Calu3 (cell line): ENCODE data around the gene PRR15L. TPM values are rescaled to one million over a fixed set of nuclear protein-coding genes. Genes with fewer than 3 reads are reported as not detected.

Source experiments
- BruUV-seq: library from RNA; stranded (reverse); fragments of 400-500 nt; replicated peaks from 2 replicates; lab custom pipeline; 2021; lab: Mats Ljungman, UMichigan
- CTCF ChIA-PET: fragments of 300-600 bp; sonication (Branson Sonifier 250); formaldehyde crosslinking; loops from one replicate; lab custom pipeline; 2022; ENCODE audit warnings: antibody characterized with exemption; lab: Charles Lee
- DNase-seq: peaks from one replicate; pipeline ENCODE4 v3.0.0; 2022
- H3K27ac Mint-ChIP-seq: one replicate; pipeline ENCODE4 v1.8.0; 2022; ENCODE audit warnings: mixed read lengths; ENCODE audit not compliant: unreplicated experiment
- H3K27me3 Mint-ChIP-seq: one replicate; pipeline ENCODE4 v1.8.0; 2022; ENCODE audit warnings: mixed read lengths; ENCODE audit not compliant: unreplicated experiment
- H3K36me3 Mint-ChIP-seq: one replicate; pipeline ENCODE4 v1.8.0; 2022; ENCODE audit warnings: mild to moderate bottlenecking, moderate library complexity, mixed read lengths; ENCODE audit not compliant: insufficient read depth, unreplicated experiment
- H3K4me1 Mint-ChIP-seq: one replicate; pipeline ENCODE4 v1.8.0; 2022; ENCODE audit warnings: mild to moderate bottlenecking, low read depth, mixed read lengths; ENCODE audit not compliant: unreplicated experiment
- H3K4me3 Mint-ChIP-seq: one replicate; pipeline ENCODE4 v1.8.0; 2022; ENCODE audit warnings: mild to moderate bottlenecking, low read depth, moderate library complexity, mixed read lengths; ENCODE audit not compliant: unreplicated experiment
- H3K9me3 Mint-ChIP-seq: one replicate; pipeline ENCODE4 v1.8.0; 2022; ENCODE audit warnings: low read depth, mixed read lengths; ENCODE audit not compliant: unreplicated experiment
- intact Hi-C: fragments of 100-400 bp; cut with micrococcal nuclease; formaldehyde crosslinking; loops from one replicate; pipeline ENCODE4 v1.10.0; 2022; ENCODE audit not compliant: unreplicated experiment
- total RNA-seq: library from RNA; stranded (reverse); gene quantifications from 2 replicates; pipeline ENCODE4 v1.2.3, GENCODE V29; 2022
- TF ChIP-seq, protein P1 (sequence below): fragments of 200-600 bp; IDR thresholded peaks from one replicate; pipeline ENCODE4 v1.8.0; 2022; ENCODE audit warnings: antibody characterized with exemption; ENCODE audit not compliant: unreplicated experiment

The PRR15L gene
- total RNA-seq, 1 experiment from 2014 or later = 30.2 TPM

DNA sequence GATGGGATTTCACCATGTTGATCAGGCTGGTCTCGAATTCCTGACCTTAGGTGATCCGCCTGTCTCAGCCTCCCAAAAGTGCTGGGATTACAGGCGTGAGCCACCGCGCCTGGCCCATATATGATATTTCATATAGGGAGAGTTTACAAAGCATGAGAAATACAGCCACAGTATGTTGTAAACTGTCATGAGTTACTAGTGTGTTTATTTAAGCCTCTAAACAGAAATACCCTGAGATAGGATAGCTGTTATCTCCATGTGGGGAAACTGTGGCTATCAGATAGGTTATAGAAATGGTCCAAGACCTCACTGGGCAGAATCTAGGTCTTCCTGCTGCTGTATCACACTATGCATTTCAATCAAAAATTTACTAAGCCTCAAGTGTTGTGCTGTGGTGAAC is 11.2 kb upstream of the PRR15L start:
- H3K27ac Mint-ChIP-seq = no peak overlapping the region
- peaks cover 31% of the 10 kb centered on the region for H3K36me3 Mint-ChIP-seq
- peaks cover 36% of the 10 kb centered on the region for H3K4me1 Mint-ChIP-seq
- intact Hi-C loops = no loop called here
- DNase-seq = no peak
- no peak overlapping the region for H3K4me3 Mint-ChIP-seq
- CTCF ChIA-PET = interaction anchor here (0.6 to 6.7 kb wide), 7 partner anchors 9 to 857 kb away, joined by 3 to 140 read pairs (median 17); partner anchors contain the start of genes PNPO and PRR15L
- BruUV-seq = no TSS peak
- H3K27me3 Mint-ChIP-seq = no peaks in the 10 kb centered on the region
- TF ChIP-seq, protein P1, sequence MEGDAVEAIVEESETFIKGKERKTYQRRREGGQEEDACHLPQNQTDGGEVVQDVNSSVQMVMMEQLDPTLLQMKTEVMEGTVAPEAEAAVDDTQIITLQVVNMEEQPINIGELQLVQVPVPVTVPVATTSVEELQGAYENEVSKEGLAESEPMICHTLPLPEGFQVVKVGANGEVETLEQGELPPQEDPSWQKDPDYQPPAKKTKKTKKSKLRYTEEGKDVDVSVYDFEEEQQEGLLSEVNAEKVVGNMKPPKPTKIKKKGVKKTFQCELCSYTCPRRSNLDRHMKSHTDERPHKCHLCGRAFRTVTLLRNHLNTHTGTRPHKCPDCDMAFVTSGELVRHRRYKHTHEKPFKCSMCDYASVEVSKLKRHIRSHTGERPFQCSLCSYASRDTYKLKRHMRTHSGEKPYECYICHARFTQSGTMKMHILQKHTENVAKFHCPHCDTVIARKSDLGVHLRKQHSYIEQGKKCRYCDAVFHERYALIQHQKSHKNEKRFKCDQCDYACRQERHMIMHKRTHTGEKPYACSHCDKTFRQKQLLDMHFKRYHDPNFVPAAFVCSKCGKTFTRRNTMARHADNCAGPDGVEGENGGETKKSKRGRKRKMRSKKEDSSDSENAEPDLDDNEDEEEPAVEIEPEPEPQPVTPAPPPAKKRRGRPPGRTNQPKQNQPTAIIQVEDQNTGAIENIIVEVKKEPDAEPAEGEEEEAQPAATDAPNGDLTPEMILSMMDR = no peak
- no peaks in the 10 kb centered on the region for H3K9me3 Mint-ChIP-seq

DNA sequence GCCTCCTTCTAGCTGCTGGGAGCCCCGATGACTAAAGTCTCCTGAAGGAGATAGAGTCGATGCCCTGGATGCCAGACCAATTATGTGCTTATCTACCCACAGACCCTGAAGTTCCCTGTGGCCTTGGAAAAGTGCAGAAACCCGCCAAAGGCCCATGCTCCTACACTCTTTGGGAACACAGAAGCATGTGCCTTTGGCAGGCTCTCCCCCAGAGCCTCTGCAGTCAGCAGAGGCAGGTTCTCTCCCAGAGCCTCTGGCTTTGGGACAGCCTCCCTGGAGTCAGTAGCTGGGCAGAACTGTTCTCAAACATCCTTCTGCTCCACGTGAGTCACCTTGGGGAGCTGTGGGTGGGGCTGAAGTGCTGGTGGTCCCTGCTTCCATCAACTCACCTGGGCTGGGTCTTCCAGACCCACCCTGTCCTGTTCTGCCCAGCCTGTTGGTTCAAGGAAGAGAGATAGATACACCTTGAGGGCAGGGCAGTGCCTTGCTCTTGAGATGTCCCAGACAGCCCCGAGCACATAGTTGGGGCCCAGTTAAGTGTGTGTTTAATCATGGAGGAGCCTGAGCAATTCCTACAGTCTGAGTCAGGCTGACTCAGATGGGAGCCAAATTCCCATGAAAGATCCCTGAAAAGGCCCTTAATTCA is 10.0 kb upstream of the PRR15L start:
- TF ChIP-seq, protein P1 = no peak
- Mint-ChIP-seq H3K9me3 (no peaks in the 10 kb centered on the region), H3K4me1 (peaks cover 36% of the 10 kb centered on the region), H3K36me3 (peaks cover 31% of the 10 kb centered on the region), H3K27ac (no peak overlapping the region), H3K4me3 (no peak overlapping the region), H3K27me3 (no peaks in the 10 kb centered on the region)
- no TSS peak for BruUV-seq
- intact Hi-C loops = no loop called here
- DNase-seq = no peak
- CTCF ChIA-PET = interaction anchor here (0.6 to 6.7 kb wide), 4 partner anchors 10 to 906 kb away, joined by 3 to 140 read pairs (median 10); partner anchors contain the start of genes PNPO and PRR15L

DNA sequence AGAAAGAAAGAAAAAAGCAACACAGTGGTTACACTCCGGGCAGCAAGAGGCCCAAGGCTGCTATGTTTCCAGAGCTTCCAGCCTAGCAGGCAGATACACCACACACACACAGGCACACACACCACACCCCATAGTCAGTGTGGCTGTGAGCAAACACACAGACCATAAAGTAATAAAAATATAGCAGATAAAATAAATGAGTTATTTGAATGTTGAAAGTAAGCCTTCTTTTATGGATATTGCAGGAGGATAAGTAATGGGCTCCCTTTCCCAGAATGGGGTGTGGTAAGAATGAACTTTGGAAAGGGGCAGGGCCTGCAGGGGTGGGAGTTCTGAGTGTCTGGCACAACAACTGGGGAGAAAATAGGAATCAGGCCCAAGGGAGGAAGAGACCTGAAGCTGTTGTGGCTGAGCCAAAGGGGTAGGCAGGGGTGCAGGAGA is 8.4 kb upstream of the PRR15L start:
- H3K4me3 Mint-ChIP-seq = no peak overlapping the region
- intact Hi-C loops = no loop called here
- no TSS peak for BruUV-seq

DNA sequence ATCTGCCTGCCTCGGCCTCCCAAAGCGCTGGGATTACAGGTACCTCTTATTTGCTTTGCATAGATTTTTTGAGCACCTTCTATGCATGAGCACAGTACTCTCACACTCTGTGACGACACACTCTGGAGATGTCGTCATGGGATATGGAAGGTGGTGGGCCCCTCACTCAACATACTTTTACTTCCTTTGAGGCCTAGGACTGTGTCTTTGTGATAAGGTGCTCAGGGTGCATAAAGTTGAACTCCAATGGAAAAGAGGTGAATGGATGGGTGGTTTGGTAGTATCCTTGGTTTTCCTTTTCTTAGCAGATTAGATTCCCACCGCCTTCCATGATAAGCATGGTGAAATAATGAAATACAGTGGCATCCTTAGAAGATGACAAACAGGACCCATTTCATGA is 7.2 kb upstream of the PRR15L start:
- H3K27me3 Mint-ChIP-seq = no peaks in the 10 kb centered on the region
- H3K4me1 Mint-ChIP-seq = peaks cover 39% of the 10 kb centered on the region
- peaks cover 8% of the 10 kb centered on the region for H3K36me3 Mint-ChIP-seq
- H3K27ac Mint-ChIP-seq = no peak overlapping the region
- peaks cover 3% of the 10 kb centered on the region for H3K9me3 Mint-ChIP-seq
- CTCF ChIA-PET = no interaction called here
- intact Hi-C loops = no loop called here
- TF ChIP-seq, protein P1 = no peak
- no peak overlapping the region for H3K4me3 Mint-ChIP-seq
- DNase-seq = no peak
- no TSS peak for BruUV-seq

More for the DNA sequence above, 8.4 kb upstream of the PRR15L start:
- CTCF ChIA-PET = interaction anchor here (1.1 to 6.7 kb wide), 4 partner anchors 9 to 115 kb away, joined by 3 to 140 read pairs (median 10); partner anchors contain the start of genes PRR15L and SP6
- H3K4me1 Mint-ChIP-seq = peaks cover 43% of the 10 kb centered on the region
- H3K27ac Mint-ChIP-seq = no peak overlapping the region
- H3K27me3 Mint-ChIP-seq = no peaks in the 10 kb centered on the region
- TF ChIP-seq, protein P1 = no peak
- DNase-seq = no peak
- peaks cover 3% of the 10 kb centered on the region for H3K9me3 Mint-ChIP-seq
- H3K36me3 Mint-ChIP-seq = peaks cover 18% of the 10 kb centered on the region
